ENCODE data around the gene FNDC11.
A peak's percentile ranks its signal among the peaks of the same experiment; 100 is the strongest.
"Not testable (repeated sequence)": the region's sequence is repeated elsewhere in the genome, so short reads cannot be mapped to it uniquely, and the experiment has no call there.

The FNDC11 gene, protein sequence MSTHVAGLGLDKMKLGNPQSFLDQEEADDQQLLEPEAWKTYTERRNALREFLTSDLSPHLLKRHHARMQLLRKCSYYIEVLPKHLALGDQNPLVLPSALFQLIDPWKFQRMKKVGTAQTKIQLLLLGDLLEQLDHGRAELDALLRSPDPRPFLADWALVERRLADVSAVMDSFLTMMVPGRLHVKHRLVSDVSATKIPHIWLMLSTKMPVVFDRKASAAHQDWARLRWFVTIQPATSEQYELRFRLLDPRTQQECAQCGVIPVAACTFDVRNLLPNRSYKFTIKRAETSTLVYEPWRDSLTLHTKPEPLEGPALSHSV

DNA sequence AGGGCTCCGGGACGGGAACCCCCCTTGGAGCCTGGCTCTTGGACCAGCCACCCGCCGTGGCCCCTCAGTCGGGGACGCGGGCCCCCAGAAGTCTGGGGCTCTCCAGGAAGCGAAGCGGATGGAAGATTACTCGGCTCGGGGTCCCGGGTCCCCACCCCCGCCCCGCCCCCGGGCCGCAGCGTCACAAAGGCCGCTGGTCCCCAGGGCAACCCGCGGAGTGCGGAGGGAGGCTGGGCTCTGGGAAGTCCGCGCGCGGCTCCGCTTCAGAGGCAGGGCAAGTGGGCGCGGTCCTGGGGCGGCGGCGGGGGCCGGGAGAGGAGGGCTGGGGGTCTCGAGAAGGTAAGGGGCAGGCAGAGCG, at the start of gene FNDC11:
FNDC11 (plus strand) TSS at position 227 of the 358 bp plus-strand sequence. CDS start 1,505 bp downstream, outside the sequence.
- peak; percentile 40 for DNase-seq

- DNase-seq = no peak
Observed at GRCh38 chr20:63504642-63505041, 49.3 kb upstream of the FNDC11 start.

DNA sequence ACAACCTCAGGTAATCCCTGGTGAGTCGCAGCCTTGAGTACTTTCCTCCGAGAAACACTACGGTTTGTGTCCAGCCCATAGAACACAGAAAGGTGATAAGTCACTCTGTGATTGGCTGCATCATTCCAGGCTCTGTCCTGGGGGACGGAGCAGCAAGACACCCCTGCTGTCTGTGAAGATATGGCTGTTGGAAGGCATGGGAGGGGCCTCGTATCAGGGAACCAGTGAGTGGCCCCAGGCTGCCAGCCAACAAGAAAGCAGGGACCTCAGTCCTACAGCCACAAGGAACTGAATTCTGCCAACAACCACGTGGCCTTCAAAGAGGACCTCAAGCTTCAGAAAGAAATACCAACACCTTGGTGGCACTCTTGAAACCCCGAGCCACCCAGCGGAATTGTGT, 48.7 kb upstream of the FNDC11 start:
- DNase-seq = no peak

DNA sequence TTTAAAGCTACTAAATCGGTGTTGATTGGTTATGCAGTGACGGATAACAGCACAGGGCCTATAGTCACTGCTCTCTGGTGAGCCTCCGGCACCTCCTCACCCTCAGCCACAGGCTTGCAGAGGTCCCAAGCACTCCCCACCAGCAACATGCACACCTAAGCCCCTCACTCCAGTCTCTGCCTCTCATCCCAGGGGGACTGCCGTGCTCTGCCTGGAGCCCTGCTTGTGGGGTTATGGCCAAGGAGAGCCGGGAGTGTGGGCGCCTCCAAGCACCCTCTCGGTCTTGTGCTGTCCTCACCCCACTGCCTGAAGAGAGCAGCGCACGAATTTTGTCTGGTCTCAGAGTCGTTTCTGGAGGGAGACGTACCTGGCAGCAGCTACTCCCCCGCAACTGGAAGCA, 48.2 kb upstream of the FNDC11 start:
- DNase-seq = no peak

DNA sequence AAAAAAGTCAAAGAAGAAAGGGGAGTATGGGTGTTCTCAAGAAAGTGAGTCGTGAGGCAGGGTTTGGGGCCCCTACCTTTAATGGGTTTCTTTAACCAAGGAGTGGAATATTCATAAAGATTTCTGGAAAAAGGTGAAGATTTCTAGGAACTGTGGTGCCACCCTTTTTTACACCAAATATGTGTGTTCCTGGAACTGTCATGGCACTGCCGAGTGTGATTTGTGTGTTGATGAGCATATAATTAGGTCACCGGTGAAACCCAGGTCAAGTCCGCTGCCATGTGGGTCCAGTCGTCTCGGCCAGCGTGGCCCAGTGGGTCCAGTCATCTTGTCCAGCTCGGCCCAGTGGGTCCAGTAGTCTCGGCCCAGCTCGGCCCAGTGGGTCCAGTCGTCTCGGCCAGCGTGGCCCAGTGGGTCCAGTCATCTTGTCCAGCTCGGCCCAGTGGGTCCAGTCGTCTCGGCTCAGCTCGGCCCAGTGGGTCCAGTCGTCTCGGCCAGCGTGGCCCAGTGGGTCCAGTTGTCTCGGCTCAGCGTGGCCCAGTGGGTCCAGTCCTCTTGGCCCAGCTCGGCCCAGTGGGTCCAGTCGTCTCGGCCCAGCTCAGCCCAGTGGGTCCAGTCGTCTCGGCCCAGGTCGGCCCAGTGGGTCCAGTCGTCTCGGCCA, 46.7 kb upstream of the FNDC11 start:
- DNase-seq = no peak

DNA sequence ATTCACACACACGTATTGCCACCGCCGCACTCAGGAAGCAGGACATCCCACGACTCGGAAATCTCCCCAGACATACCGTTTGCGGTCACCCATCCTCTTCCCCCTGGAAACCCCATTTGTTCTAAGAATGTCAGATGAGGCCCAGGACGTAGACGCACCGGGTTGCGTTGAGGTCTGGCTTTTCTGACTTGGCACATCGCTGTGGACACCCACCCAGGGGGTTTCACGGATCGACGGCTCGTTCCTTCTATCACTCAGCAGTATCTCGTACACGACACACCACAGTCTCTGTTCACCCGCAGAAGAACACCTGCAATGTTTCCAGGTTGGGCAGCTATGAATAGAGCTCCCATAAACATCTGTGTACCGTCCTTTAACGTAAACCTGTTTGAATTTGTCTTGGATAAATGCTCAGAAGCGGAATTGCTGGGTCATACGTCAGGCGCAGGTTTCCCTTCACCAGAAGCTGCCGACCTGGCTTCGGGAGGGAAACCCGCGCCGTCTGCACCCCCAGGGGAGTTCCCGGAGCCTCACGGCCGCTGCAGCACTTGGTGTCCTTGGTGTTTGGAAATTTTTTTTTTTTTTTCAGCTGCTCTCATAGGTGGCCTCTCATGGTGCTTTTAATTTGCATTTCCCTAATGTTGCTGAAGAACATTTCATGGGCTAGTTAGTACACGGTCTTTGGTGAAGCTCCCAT, 45.7 kb upstream of the FNDC11 start:
- no peak for DNase-seq

GRCh38 chr20:63509088-63509564, 44.8 kb upstream of the FNDC11 start:
- no peak for DNase-seq

GRCh38 chr20:63513207-63513606, 40.8 kb upstream of the FNDC11 start:
- no peak for DNase-seq

- not testable (repeated sequence) for DNase-seq
Observed at GRCh38 chr20:63514520-63514919, 39.4 kb upstream of the FNDC11 start.

GRCh38 chr20:63517376-63518309, 36.3 kb upstream of the FNDC11 start:
- no peak for DNase-seq

DNA sequence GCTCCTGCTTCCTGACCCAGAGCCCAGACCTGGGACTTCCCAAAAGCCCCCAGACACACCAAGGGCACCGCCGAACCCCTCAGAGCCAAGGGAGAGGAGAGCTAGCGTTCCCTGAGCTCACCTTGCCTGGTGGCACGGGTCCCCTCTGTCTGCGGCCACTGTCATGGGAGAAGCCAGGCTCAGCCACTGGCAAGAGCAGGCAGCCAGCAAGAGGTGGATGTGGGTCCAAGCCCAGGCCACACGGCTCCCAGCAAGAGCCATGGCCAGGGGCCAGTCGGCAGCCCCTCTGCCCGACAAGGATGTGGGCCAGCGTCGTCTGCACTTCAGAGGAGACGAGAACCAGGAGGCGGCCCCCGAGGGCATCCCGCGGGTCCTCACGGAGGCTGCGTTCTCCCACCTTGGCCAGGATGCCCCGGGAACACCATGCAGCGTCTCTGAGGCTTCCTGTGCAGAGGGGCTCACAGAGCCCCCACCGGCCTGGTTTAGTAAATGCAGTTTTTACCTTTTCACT, 35.6 kb upstream of the FNDC11 start:
- no peak for DNase-seq

- no peak for DNase-seq
Observed at GRCh38 chr20:63518946-63519667, 34.9 kb upstream of the FNDC11 start.

GRCh38 chr20:63519668-63520503, 34.1 kb upstream of the FNDC11 start:
- peak; percentile 57 for DNase-seq

GRCh38 chr20:63520504-63520933, 33.4 kb upstream of the FNDC11 start, which contains the start of gene PPDPF:
PPDPF (plus strand) TSS chr20:63520765; CDS start chr20:63521309, 544 bp downstream.
- peak; percentile 79 for DNase-seq

- DNase-seq = peak; percentile 80
Observed at GRCh38 chr20:63520934-63521601, 32.9 kb upstream of the FNDC11 start.

DNA sequence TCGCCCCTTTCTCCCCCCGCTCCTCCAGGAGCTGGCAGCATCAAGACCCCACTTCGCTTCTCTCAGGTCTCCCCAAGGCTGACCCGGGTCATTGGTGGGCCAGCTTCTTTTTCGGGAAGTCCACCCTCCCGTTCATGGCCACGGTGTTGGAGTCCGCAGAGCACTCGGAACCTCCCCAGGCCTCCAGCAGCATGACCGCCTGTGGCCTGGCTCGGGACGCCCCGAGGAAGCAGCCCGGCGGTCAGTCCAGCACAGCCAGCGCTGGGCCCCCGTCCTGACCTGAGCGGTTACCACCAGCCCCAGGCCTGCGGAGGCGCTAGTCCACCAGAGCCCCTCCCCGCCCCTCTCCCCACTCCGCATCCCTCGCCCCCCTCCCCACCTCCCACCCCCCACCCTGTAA, 32.4 kb upstream of the FNDC11 start:
- no peak for DNase-seq

DNA sequence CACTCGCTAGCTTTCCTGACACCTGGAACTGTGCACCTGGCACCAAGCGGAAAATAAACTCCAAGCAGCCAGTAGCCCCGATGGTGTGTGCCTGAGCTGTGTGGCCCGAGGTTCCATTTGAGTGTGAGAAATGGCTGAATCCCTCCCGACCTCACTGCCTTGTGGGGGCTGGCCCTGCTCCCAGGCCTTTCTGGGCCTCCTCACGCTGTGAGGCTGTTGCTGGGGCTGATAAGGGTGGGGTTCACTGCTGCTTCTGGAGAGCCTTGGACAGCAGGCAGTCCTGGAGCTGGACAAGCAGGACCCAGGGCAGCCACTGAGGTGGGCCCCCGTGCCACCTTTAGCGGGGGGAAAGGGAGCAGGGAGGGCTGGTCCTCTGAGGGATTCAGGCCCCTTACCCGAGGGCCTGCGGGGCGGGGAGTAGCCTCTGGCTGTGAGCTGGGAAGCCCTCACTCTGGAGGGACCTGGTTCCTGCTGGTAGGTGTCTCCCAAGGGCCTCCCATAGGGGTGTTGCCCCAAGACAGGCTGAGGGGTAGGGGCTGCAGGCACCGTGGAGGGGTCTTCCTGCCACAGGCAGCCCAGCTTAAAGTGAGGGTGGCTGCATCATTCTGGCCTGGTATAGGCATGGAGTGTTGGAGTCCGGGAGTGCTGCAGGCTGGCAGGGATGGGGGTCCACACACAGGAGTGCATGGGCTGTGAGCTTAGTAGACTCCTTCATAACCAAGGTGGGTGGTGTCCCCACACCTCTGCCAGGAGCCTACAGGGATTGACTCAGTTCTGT, 31.7 kb upstream of the FNDC11 start:
- no peak for DNase-seq

DNA sequence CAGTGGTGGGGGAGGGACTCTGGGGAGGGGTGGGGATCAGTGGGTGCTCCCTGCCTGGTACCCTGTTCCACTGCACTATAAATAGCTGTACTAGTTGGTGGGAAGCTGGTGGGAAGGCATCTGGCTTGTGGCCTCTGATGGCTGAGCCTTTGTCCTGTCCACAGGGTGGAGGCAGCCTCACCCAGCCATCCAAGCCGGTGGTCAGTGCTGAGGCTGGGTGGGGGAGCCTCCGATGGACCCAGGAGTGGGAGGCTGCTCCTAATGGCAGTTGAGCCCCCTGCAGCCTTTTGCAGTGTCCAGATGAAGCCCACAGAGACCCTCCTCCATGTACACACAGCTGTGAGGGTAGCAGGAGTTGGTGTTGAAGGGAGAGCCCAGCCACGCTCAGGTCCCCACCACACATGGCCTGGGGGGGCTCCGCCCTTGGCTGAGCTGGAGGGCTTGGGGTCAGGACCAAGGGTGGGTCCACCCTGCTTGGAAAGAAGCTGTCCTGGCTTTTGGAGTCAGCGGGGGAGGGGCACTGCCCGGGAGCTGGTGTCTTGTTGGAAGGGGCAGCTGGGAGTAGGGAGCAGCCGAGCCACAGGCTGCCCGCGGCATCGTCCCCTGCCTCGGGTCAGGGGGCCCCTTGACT, 30.9 kb upstream of the FNDC11 start:
- DNase-seq = peak; percentile 14

DNA sequence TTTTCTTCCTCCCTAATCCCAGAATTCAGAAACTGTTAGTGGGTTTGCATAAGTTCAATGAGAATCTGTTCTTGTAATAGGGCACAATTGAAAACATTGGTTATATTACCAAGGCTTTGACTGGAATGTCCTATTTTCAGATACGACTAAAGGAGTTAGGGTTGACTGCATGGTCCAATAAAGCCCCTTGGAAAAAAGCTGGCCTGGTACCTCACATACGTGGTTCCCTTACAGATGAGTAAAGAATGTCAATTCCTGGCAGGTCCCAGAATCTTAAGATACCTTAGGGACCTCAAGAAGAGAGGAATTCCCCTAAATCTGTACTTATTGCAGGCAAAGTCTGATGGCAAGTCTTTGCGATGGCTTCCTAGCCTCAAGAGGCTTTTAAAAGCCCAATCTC, 28.8 kb upstream of the FNDC11 start:
- no peak for DNase-seq
